ENCODE data around the gene XPNPEP1.
A peak's percentile ranks its signal among the peaks of the same experiment; 100 is the strongest.

XPNPEP1 gene

DNA sequence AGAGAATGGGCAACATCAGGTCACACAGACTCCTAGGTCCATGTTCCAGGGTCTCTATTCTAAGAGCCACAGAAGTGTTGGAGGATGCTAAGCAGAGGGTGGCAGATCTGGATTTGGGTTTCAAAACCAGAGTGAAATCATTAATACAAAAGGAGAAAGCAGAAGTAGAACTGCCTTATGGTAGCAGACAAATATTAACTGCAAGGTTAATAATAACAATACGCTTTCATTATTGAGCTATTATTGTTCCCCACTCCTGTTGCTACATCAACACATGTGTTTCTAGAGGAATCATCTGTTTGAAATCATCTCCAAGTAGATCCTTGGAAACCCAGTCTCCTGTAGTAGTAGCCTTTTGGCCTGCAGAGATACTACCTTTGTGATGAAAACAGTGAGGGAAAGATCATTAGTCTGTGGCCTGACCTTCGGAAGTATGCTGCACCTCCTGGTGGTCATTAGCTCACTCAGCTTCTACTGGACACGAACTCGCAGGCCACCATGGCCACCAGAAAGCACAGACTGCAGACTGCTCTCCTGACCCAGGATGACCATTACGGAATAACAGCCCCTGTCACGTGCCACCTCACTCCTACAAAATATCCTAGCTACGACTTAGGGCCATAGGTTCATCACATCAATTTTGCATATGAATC is 84.6 kb downstream of the XPNPEP1 start:
- TF ChIP-seq FOXM1 (IDR thresholded peaks at IDR 0.05; ENCODE audit: borderline replicate concordance, low read depth) (no peak), RAD21 (IDR thresholded peaks at IDR 0.05; ENCODE audit: low read depth) (peak; percentile 20; the same call in 1 of the 2 replicates)

GRCh38 chr10:109837384-109837783 is 85.9 kb downstream of the XPNPEP1 start:
- TF ChIP-seq ZBTB7A (IDR thresholded peaks at IDR 0.05; ENCODE audit: low read depth) (no peak), NFIC (IDR thresholded peaks at IDR 0.05) (no peak), TEAD4 (IDR thresholded peaks at IDR 0.05) (no peak), EGR1 (IDR thresholded peaks at IDR 0.05) (no peak), FOXM1 (IDR thresholded peaks at IDR 0.05; ENCODE audit: borderline replicate concordance, low read depth) (no peak), CEBPB (IDR thresholded peaks at IDR 0.05) (no peak), TAF1 (IDR thresholded peaks at IDR 0.05; ENCODE audit: low read depth) (no peak), RAD21 (IDR thresholded peaks at IDR 0.05; ENCODE audit: low read depth) (no peak), USF1 (IDR thresholded peaks at IDR 0.05) (no peak), MAX (IDR thresholded peaks at IDR 0.05) (no peak), TCF12 (IDR thresholded peaks at IDR 0.05; ENCODE audit: low read depth) (no peak), YY1 (IDR thresholded peaks at IDR 0.05; ENCODE audit: low read depth) (no peak), CREB1 (IDR thresholded peaks at IDR 0.05; ENCODE audit: low read depth) (no peak), REST (IDR thresholded peaks at IDR 0.05; ENCODE audit: low read depth) (no peak), EP300 (IDR thresholded peaks at IDR 0.05; ENCODE audit: borderline replicate concordance) (no peak)

- no peak for TF ChIP-seq ZBTB7A (IDR thresholded peaks at IDR 0.05; ENCODE audit: low read depth)
- TF ChIP-seq REST (IDR thresholded peaks at IDR 0.05; ENCODE audit: low read depth) = no peak
Observed at GRCh38 chr10:109835257-109835656, 88.1 kb downstream of the XPNPEP1 start.

- TF ChIP-seq TAF1 (IDR thresholded peaks at IDR 0.05; ENCODE audit: low read depth) (no peak), TCF12 (IDR thresholded peaks at IDR 0.05; ENCODE audit: low read depth) (no peak), REST (IDR thresholded peaks at IDR 0.05; ENCODE audit: low read depth) (no peak), EP300 (IDR thresholded peaks at IDR 0.05; ENCODE audit: borderline replicate concordance) (no peak), YY1 (IDR thresholded peaks at IDR 0.05; ENCODE audit: low read depth) (no peak), CEBPB (IDR thresholded peaks at IDR 0.05) (no peak), MAX (IDR thresholded peaks at IDR 0.05) (no peak), EGR1 (IDR thresholded peaks at IDR 0.05) (no peak), RAD21 (IDR thresholded peaks at IDR 0.05; ENCODE audit: low read depth) (no peak), NFIC (IDR thresholded peaks at IDR 0.05) (no peak), ZBTB7A (IDR thresholded peaks at IDR 0.05; ENCODE audit: low read depth) (no peak), TEAD4 (IDR thresholded peaks at IDR 0.05) (no peak), FOXM1 (IDR thresholded peaks at IDR 0.05; ENCODE audit: borderline replicate concordance, low read depth) (no peak), USF1 (IDR thresholded peaks at IDR 0.05) (no peak), CREB1 (IDR thresholded peaks at IDR 0.05; ENCODE audit: low read depth) (no peak)
Observed at GRCh38 chr10:109831846-109832245, 91.5 kb downstream of the XPNPEP1 start.

GRCh38 chr10:109824206-109824605 is 99.1 kb downstream of the XPNPEP1 start:
- TF ChIP-seq TCF12 (IDR thresholded peaks at IDR 0.05; ENCODE audit: low read depth) (no peak), FOXM1 (IDR thresholded peaks at IDR 0.05; ENCODE audit: borderline replicate concordance, low read depth) (no peak), TEAD4 (IDR thresholded peaks at IDR 0.05) (no peak), CEBPB (IDR thresholded peaks at IDR 0.05) (no peak), REST (IDR thresholded peaks at IDR 0.05; ENCODE audit: low read depth) (no peak), RAD21 (IDR thresholded peaks at IDR 0.05; ENCODE audit: low read depth) (no peak), USF1 (IDR thresholded peaks at IDR 0.05) (no peak)

Measured in Ishikawa (cell line).